Thyroid gland (tissue), 4 donors: Measurements from ENCODE around the gene NOP56. TPM values are rescaled to one million over a fixed set of nuclear protein-coding genes. Genes with fewer than 3 reads are reported as not detected.

Source experiments
- DNase-seq, 2 donors: peaks; one replicate each; pipeline ENCODE4 v3.0.0-alpha.2; 2019
- H3K27ac ChIP-seq, 3 donors: fragments of 200-600 bp; sonication (generic); 1 replicate in 2 of 3; 2 replicates in 1 of 3; pipeline ENCODE4 v1.5.1; 2016 to 2019; ENCODE audit warnings: mild to moderate bottlenecking in 1 of 3, moderate library complexity in 1 of 3
- H3K27me3 ChIP-seq: fragments of 200-600 bp; sonication (generic); one replicate; pipeline ENCODE4 v1.5.1; 2019
- H3K36me3 ChIP-seq, 2 donors: fragments of 200-600 bp; sonication (generic); one replicate each; pipeline ENCODE4 v1.5.1; 2016 to 2019
- H3K4me1 ChIP-seq, 2 donors: fragments of 200-600 bp; sonication (generic); one replicate each; pipeline ENCODE4 v1.5.1; 2017 to 2019
- H3K4me3 ChIP-seq, 3 donors: fragments of 200-600 bp; sonication (generic); replicated peaks in 1 of 3; 1 replicate in 2 of 3; 2 replicates in 1 of 3; pipeline ENCODE4 v1.5.1; 2016; ENCODE audit warnings: mild to moderate bottlenecking in 1 of 3
- H3K9me3 ChIP-seq: fragments of 200-600 bp; sonication (generic); one replicate; pipeline ENCODE4 v1.5.1; 2017
- CTCF ChIP-seq, 6 experiments: fragments of 200-600 bp in 3 of 6; fragments of 450-650 bp in 3 of 6; sonication (generic) in 3 of 6; IDR thresholded peaks; one replicate each; pipeline ENCODE4 v1.5.1; 2016 to 2019; ENCODE audit warnings: antibody characterized with exemption in 6 of 6, mild to moderate bottlenecking in 2 of 6, inconsistent platforms in 1 of 6, moderate library complexity in 1 of 6
- POLR2A ChIP-seq, 2 donors: fragments of 450-650 bp; IDR thresholded peaks; one replicate each; pipeline ENCODE4 v1.6.1; 2017; ENCODE audit warnings: antibody characterized with exemption in 2 of 2, mild to moderate bottlenecking in 2 of 2, moderate library complexity in 1 of 2
- WGBS, 2 donors: methylation state at CpG; one replicate each; pipeline ENCODE4 v1.1.5; 2017; 5-methylcytosine and 5-hydroxymethylcytosine counted together
- intact Hi-C: fragments of 100-400 bp; cut with DNase I; formaldehyde crosslinking; loops from one replicate; pipeline ENCODE4 v1.15.1; 2023
- total RNA-seq, 4 donors: library from RNA; depleted of rRNA; stranded (reverse); fragments of >200 nt; gene quantifications; one replicate each; pipeline ENCODE4 v1.2.3, GENCODE V29; 2016

Gene NOP56
- total RNA-seq, 4 donors from 2014 or later: 46.8 to 85.9 (median 64.1) TPM

DNA sequence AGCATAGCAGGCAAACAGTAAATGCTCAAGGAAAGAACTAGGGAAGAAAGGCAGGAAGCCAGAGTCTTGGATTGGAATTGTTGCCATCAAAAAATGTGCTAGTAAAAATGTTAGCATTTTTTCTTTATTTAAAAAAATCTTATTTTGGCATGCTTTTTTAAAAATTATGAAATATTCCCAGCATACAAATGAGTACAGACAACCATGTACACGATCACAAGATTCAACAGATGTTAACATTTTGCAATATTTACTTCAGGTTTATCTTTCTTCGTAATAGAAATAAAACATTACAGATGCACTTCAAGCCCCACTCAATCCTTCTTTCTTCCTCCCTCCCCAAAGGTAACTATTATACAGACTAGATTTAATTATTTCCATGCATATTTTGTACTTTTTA, 27.4 kb upstream of the NOP56 start:
- intact Hi-C loops: no loop called here

DNA sequence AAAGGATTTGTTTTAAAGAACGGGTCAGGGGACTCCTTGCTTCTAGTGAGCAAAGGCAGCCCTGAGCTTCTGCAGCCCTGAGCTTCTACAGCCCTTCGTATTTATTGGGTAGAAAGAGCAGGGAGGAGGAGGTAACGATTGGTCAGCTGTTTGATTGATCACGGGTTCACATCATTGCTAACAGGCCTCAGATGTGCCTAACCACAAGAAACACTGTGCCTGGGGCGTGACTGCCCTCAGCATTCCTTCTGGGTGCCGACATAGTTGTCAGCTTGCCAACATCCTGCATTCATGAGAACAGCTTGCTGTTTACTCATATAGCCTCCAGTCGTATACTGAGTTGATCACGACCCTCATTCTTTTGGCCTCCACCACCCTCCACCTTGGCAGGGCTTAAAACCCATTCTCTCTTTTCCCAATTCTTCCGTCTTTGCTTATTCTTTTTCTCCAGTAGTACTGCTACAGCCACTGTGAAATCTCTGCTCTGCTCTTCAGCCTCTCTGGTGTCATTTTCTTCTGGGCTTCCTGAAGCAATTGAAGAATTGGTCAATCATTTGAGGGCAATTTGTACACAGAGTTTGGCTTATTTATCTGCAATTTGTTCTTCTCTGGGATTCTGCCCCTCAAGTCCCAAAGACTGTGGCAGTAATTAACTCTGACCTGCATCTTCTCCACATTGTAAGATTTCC, 25.4 kb upstream of the NOP56 start:
- H3K27ac ChIP-seq: no peak overlapping the region
- no peaks in the 10 kb centered on the region for H3K36me3 ChIP-seq
- WGBS, 2 donors: 67 to 72% methylated on average over 9 of the region's 9 CpGs
- H3K4me1 ChIP-seq: no peaks in the 10 kb centered on the region
- TF ChIP-seq POLR2A (IDR thresholded peaks at IDR 0.05) (no peak), CTCF (IDR thresholded peaks at IDR 0.05) (no peak)
- no peak overlapping the region for H3K4me3 ChIP-seq
- no peaks in the 10 kb centered on the region for H3K27me3 ChIP-seq
- peak; percentile 8 to 30 for DNase-seq
- no peaks in the 10 kb centered on the region for H3K9me3 ChIP-seq
- intact Hi-C loops: no loop called here

More for the DNA sequence above, 27.4 kb upstream of the NOP56 start:
- Histone ChIP-seq H3K9me3 (no peaks in the 10 kb centered on the region), H3K27me3 (no peaks in the 10 kb centered on the region), H3K36me3 (no peaks in the 10 kb centered on the region), H3K4me3 (no peak overlapping the region), H3K4me1 (no peaks in the 10 kb centered on the region), H3K27ac (no peak overlapping the region)
- 80 to 82% methylated on average over 2 of the region's 2 CpGs for WGBS, 2 donors
- no peak for DNase-seq
- TF ChIP-seq POLR2A (IDR thresholded peaks at IDR 0.05): no peak
- TF ChIP-seq CTCF (IDR thresholded peaks at IDR 0.05): no peak

DNA sequence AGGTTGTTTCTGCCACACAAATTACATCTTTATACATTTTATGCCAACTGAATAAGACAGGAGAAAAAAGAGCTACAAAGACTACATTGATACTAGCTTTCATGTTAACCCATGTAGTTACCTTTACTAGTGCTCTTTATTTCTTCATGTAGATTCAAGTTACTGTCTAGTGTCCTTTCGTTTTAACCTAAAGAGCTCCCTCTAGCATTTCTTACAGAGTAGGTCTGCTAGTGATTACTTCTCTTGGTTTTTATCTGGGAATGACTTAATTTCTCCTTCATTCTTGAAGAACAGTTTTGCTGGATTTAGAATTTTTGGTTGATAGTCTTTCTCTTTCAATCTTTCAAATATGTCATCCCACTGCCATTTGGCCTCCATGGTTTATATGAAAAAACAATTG, 21.2 kb upstream of the NOP56 start:
- intact Hi-C loops: no loop called here
- H3K27ac ChIP-seq: no peak overlapping the region
- WGBS, 2 donors: 16 to 32% methylated on average over 1 of the region's 1 CpG
- TF ChIP-seq POLR2A (IDR thresholded peaks at IDR 0.05): no peak
- no peak for TF ChIP-seq CTCF (IDR thresholded peaks at IDR 0.05)
- no peak for DNase-seq
- no peak overlapping the region for H3K4me3 ChIP-seq
- H3K4me1 ChIP-seq: no peaks in the 10 kb centered on the region
- H3K9me3 ChIP-seq: no peaks in the 10 kb centered on the region
- no peaks in the 10 kb centered on the region for H3K27me3 ChIP-seq
- no peaks in the 10 kb centered on the region for H3K36me3 ChIP-seq

DNA sequence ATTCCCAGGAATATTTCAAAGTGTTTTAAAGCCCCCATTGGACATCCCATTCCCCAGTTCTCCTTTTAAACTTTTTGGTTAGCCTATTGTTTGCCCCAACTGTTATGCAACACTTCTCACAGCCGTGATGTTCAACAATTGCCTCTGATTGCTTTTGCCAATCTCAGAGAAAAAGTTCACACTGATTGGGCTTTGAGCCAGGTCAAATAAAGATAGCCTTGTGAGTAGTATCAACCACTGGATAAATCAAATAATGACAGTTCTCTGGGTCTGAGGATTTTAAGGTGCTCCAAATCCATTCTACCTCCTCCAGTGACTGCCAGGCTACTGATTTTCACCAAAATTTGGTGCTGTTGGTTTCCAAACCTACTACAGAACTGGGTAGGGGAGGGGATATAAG, 19.1 kb upstream of the NOP56 start:
- 0 to 38% methylated on average over 1 of the region's 1 CpG for WGBS, 2 donors
- no peaks in the 10 kb centered on the region for H3K36me3 ChIP-seq
- no peaks in the 10 kb centered on the region for H3K27me3 ChIP-seq
- H3K4me3 ChIP-seq: no peak overlapping the region
- DNase-seq: no peak
- no peaks in the 10 kb centered on the region for H3K9me3 ChIP-seq
- no peak for TF ChIP-seq POLR2A (IDR thresholded peaks at IDR 0.05)
- TF ChIP-seq CTCF (IDR thresholded peaks at IDR 0.05): no peak
- no peaks in the 10 kb centered on the region for H3K4me1 ChIP-seq
- H3K27ac ChIP-seq: no peak overlapping the region
- intact Hi-C loops: no loop called here

DNA sequence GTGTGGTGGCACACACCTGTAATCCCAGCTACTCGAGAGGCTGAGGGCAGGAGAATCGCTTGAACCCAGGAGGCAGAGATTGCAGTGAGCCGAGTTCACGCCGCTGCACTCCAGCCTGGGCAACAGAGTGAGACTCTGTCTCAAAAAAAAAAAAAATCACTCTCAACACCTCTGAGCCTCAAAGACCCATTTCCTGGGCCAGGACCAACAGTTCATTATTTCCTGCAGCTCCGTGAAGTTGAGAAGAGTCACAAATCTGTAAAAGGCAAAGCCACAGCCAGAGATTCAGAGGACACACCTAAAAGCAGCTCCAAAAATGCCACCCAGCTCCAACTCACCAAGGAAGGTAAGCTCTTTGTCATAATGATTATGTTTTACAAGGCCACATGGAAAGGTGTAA, 15.2 kb upstream of the NOP56 start:
- 75 to 90% methylated on average over 6 of the region's 6 CpGs for WGBS, 2 donors
- no peaks in the 10 kb centered on the region for H3K4me1 ChIP-seq
- intact Hi-C loops: no loop called here

More for the DNA sequence above, 15.2 kb upstream of the NOP56 start:
- Histone ChIP-seq H3K9me3 (no peaks in the 10 kb centered on the region), H3K27ac (no peak overlapping the region), H3K27me3 (no peaks in the 10 kb centered on the region), H3K36me3 (no peaks in the 10 kb centered on the region), H3K4me3 (no peak overlapping the region)
- no peak for DNase-seq
- TF ChIP-seq CTCF (IDR thresholded peaks at IDR 0.05) (no peak), POLR2A (IDR thresholded peaks at IDR 0.05) (no peak)
